Kidney (tissue), 14 donors: ENCODE measurements around the gene KRT72. TPM values are rescaled to one million over a fixed set of nuclear protein-coding genes. Genes with fewer than 3 reads are reported as not detected.

Source experiments
- DNase-seq, 5 donors: peaks; one replicate each; pipeline ENCODE4 v3.0.0-alpha.2; 2013 to 2020
- FAIRE-seq: peaks from 2 replicates; lab custom pipeline; 2012; peaks lifted over from hg19 to GRCh38; lab: Jason Lieb, UNC
- H3K27ac ChIP-seq, 2 donors: one replicate each; pipeline ENCODE4 v1.7.0; 2013; ENCODE audit warnings: low read depth in 2 of 2, low read length in 2 of 2, inconsistent platforms in 1 of 2
- H3K27me3 ChIP-seq: one replicate; pipeline ENCODE4 v1.7.1; 2013; ENCODE audit warnings: low read length, inconsistent platforms; ENCODE audit not compliant: control insufficient read depth, insufficient read depth
- H3K36me3 ChIP-seq, 3 donors: one replicate each; pipeline versions ENCODE4 v1.7.0 to v1.7.1; 2013; ENCODE audit warnings: low read length in 3 of 3, control low read depth in 1 of 3, inconsistent platforms in 1 of 3; ENCODE audit not compliant: insufficient read depth in 3 of 3, control insufficient read depth in 2 of 3
- H3K4me1 ChIP-seq, 3 donors: one replicate each; pipeline versions ENCODE4 v1.7.0 to v1.7.1; 2013; ENCODE audit warnings: low read length in 3 of 3, inconsistent platforms in 1 of 3, low read depth in 1 of 3; ENCODE audit not compliant: control insufficient read depth in 2 of 3, insufficient read depth in 2 of 3
- H3K4me3 ChIP-seq, 3 donors: one replicate each; pipeline versions ENCODE4 v1.7.0 to v1.8.1; 2013; ENCODE audit warnings: low read length in 3 of 3, control low read depth in 1 of 3, inconsistent platforms in 1 of 3
- H3K9ac ChIP-seq, 3 donors: one replicate each; pipeline versions ENCODE4 v1.7.0 to v1.7.1; 2013; ENCODE audit warnings: low read length in 3 of 3, control low read depth in 1 of 3, inconsistent platforms in 1 of 3
- H3K9me3 ChIP-seq, 3 donors: one replicate each; pipeline versions ENCODE4 v1.7.0 to v1.7.1; 2013; ENCODE audit warnings: low read length in 3 of 3, control low read depth in 1 of 3, inconsistent platforms in 1 of 3; ENCODE audit not compliant: control insufficient read depth in 2 of 3, insufficient read depth in 1 of 3
- CTCF ChIP-seq: IDR thresholded peaks from 3 replicates; pipeline ENCODE4 v1.5.1; 2012; ENCODE audit warnings: mild to moderate bottlenecking, moderate library complexity, borderline replicate concordance; ENCODE audit not compliant: insufficient read depth; ENCODE audit errors: extremely low read depth
- intact Hi-C: fragments of 100-400 bp; cut with DNase I; formaldehyde crosslinking; loops from one replicate; pipeline ENCODE4 v1.11.1; 2022
- polyA plus RNA-seq: library from polyadenylated mRNA; stranded (reverse); fragments of 350-450 nt; fragmentation: Illumina TruSeq; extraction: RNeasy Lipid Tissue Mini Kit (QIAGEN cat#74804); gene quantifications from one replicate; pipeline ENCODE4 v1.2.3, GENCODE V29; 2014; ENCODE audit warnings: low read depth, low replicate concordance; ENCODE audit not compliant: insufficient read depth
- total RNA-seq: library from RNA; stranded (reverse); fragmentation: NEBNext Ultra II Directional; extraction: Animal tissue kit (Norgen Biotek cat#: 25700); gene quantifications from one replicate; pipeline ENCODE4 v1.2.1, GENCODE V29; 2021
- donor health status: control.
- donor health status: control.
- donor health status: control.
- donor health status: control.
- donor health status: control.
- donor health status: DM: yes; HTN: yes; CAD: no.
- donor health status: Normal renal cell carcinoma (clear cell type).

The KRT72 gene
- total and polyA plus RNA-seq, 2 donors from 2014 or later, result not detected

GRCh38 chr12:52631676-52632459 is 30.6 kb upstream of the KRT72 start:
- Histone ChIP-seq H3K4me1 (no peaks in the 10 kb centered on the region), H3K9me3 (no peaks in the 10 kb centered on the region), H3K4me3 (no peak overlapping the region), H3K36me3 (no peaks in the 10 kb centered on the region), H3K27me3 (no peaks in the 10 kb centered on the region), H3K27ac (no peak overlapping the region), H3K9ac (no peak overlapping the region)
- FAIRE-seq, result no peak
- intact Hi-C loops, result no loop called here
- DNase-seq, result peak in 2 of 5 donors; percentile 4 to 7
- TF ChIP-seq CTCF, result no peak

GRCh38 chr12:52631264-52631663 is 30.0 kb upstream of the KRT72 start:
- no peak overlapping the region for H3K9ac ChIP-seq
- no peaks in the 10 kb centered on the region for H3K4me1 ChIP-seq
- no peak overlapping the region for H3K27ac ChIP-seq
- H3K4me3 ChIP-seq, result no peak overlapping the region
- H3K36me3 ChIP-seq, result no peaks in the 10 kb centered on the region
- no peak for TF ChIP-seq CTCF
- H3K27me3 ChIP-seq, result no peaks in the 10 kb centered on the region
- intact Hi-C loops, result no loop called here
- DNase-seq (peak in 2 of 5 donors; percentile 6), FAIRE-seq (no peak)
- no peaks in the 10 kb centered on the region for H3K9me3 ChIP-seq

- FAIRE-seq, result no peak
- H3K4me3 ChIP-seq, result no peak overlapping the region
- no peak overlapping the region for H3K9ac ChIP-seq
- DNase-seq, result peak in 1 of 5 donors; percentile 2
- no peaks in the 10 kb centered on the region for H3K27me3 ChIP-seq
- no peaks in the 10 kb centered on the region for H3K36me3 ChIP-seq
- H3K27ac ChIP-seq, result no peak overlapping the region
- no peaks in the 10 kb centered on the region for H3K9me3 ChIP-seq
- no peaks in the 10 kb centered on the region for H3K4me1 ChIP-seq
- intact Hi-C loops, result no loop called here
- no peak for TF ChIP-seq CTCF
These were observed 29.4 kb upstream of the KRT72 start for GRCh38 chr12:52630599-52631200.
